GM12892 (cell line): Measurements from ENCODE around the gene NKD2.
"Not testable (repeated sequence)": the region's sequence is repeated elsewhere in the genome, so short reads cannot be mapped to it uniquely, and the experiment has no call there.

Source experiments
- DNase-seq: peaks from one replicate; pipeline ENCODE4 v3.0.0; 2011; ENCODE audit not compliant: insufficient read length
- FAIRE-seq: peaks from 2 replicates; lab custom pipeline; 2011; peaks lifted over from hg19 to GRCh38; lab: Jason Lieb, UNC
- POLR2A ChIP-seq: IDR thresholded peaks from 2 replicates; pipeline ENCODE4 v1.6.1; 2011; ENCODE audit warnings: low read depth, low read length, control low read depth
- POLR2AphosphoS5 ChIP-seq: IDR thresholded peaks from 2 replicates; pipeline ENCODE4 v1.6.1; 2011; ENCODE audit warnings: low read depth, low read length, control low read depth
- TAF1 ChIP-seq: IDR thresholded peaks from 2 replicates; pipeline ENCODE4 v1.6.1; 2011; ENCODE audit warnings: low read depth, mild to moderate bottlenecking, control low read depth, low read length, borderline replicate concordance

Gene NKD2

DNA sequence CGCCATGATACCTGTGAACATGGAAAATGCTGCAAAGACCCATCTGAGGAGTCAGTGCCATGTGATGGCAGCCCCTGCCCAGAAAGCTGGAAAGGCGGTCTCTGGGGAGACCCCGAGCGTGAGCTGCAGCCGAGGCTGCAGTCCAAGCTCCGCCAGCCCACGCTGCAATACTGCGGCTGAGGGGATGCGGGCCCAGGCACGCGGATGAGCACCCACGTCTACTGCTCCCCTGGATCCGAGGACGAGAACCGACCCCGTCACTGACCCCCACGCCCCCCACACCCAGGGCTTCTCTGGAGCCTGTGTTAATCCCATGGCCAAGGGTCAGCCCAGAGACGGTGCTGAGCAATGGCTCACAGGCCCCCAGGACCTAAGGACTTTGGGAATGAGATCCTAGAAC is 70.9 kb downstream of the NKD2 start:
- DNase-seq: no peak
- no peak for FAIRE-seq
- TF ChIP-seq POLR2A (no peak), TAF1 (no peak), POLR2AphosphoS5 (no peak)

DNA sequence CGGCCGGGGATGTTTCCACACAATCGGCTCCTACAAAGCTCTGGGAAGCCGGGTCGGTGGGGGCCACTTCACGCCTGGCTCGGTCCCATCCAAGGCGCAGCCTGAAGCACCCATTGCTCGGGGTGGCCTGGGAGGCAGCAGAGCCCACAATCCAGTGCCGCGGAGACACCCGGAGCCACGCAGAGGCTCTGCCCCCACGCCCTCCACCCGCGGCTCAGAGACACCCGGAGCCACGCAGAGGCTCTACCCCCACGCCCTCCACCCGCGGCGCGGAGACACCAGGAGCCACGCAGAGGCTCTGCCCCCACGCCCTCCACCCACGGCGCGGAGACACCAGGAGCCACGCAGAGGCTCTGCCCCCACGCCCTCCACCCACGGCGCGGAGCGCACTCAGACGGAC is 71.4 kb downstream of the NKD2 start:
- DNase-seq (no peak), FAIRE-seq (no peak)
- no peak for TF ChIP-seq POLR2A
- no peak for TF ChIP-seq POLR2AphosphoS5
- TF ChIP-seq TAF1: no peak

DNA sequence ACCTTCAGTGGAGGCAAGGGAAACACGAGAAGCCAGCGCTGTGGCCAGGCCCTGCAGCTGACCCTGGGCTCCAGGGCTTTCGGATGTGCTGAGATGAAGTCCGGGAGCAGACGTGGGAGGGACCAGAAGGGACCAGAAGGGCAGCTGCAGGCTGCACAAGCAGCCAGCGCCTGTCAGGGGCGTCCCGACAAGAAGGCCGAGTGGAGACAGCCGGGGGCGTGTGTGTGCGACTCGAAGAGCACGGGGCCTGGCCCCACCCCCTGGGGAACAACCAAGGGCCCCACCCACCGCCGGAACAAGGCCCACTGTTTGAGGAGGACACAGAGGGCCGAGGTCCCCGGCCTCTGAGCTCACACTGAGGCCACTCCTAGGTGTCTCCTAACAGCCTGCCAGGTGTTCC is 71.8 kb downstream of the NKD2 start:
- no peak for TF ChIP-seq POLR2A
- no peak for TF ChIP-seq POLR2AphosphoS5
- TF ChIP-seq TAF1: no peak
- no peak for FAIRE-seq
- DNase-seq: no peak

DNA sequence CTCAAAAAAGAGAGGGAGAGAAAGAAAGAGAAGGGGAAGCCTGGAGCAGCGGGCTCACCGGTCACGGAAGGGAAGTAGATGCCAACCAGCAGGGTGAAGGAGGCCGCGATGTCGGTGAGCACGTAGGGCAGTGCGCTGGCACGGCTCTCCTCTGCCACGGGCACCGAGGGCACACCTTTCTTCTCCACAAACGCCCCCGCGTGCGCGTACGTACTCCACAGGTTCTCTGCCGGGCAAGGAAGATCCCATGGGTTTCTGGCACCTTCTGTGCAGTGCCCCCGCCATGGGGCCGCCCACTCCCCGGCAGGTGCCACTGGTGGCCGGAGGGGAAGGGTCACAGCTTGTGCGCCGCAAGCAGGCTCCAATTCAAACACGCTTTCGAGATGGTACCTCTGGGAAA is 72.9 kb downstream of the NKD2 start:
- DNase-seq (no peak), FAIRE-seq (no peak)
- TF ChIP-seq POLR2AphosphoS5 (no peak), TAF1 (no peak), POLR2A (no peak)

DNA sequence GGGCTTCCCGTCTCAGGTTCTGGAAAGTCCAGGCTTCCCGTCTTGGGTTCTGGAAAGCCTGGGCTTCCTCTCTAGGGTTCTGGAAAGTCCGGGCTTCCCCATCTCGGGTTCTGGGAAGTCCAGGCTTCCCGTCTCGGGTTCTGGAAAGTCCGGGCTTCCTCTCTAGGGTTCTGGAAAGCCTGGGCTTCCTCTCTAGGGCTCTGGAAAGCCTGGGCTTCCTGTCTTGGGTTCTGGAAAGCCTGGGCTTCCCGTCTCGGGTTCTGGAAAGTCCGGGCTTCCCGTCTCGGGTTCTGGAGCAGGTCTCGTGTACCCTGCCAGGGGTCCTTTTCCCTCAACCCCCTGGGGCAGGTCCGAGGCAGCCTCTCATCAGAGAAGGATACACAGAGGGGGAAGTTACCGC is 74.4 kb downstream of the NKD2 start:
- DNase-seq, FAIRE-seq: not testable (repeated sequence)

DNA sequence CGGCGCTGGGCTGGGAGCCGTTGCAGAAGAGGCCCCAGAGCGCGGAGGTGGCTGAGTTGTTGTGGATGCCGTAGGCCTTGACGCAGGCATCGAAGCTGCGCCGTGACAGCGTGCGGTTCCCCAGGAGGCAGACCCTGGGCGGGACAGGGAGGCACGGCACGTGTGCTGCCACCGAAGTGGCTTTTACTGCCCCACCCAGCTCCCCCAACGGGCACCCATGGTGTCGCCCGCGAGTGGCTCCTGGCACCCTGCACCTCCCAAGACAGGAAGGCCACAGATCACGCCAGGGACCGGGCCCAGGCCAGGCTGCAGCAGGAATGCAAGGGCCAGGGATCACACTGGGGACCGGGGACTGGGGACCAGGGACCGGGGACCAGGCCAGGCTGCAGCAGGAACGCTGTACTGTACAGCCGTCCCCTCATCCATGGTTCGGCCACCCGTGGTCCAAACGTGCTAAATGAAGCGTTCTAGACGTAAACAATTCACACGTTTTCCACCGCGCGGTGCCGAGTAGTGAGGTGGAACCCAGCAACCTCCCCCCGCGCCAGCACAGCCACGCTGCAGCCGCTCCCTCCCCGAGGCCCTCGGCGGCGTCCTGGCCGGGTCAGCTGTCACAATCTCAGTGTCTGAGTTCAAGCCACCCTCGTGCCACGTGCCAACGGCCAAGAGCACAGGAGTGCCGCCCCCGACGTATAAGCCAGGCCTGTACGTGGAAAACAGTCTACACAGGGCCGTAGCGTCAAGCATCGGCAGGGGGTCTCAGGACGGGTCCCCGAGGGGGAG is 75.4 kb downstream of the NKD2 start:
- no peak for TF ChIP-seq POLR2AphosphoS5
- TF ChIP-seq TAF1: no peak
- TF ChIP-seq POLR2A: no peak
- DNase-seq (no peak), FAIRE-seq (no peak)

DNA sequence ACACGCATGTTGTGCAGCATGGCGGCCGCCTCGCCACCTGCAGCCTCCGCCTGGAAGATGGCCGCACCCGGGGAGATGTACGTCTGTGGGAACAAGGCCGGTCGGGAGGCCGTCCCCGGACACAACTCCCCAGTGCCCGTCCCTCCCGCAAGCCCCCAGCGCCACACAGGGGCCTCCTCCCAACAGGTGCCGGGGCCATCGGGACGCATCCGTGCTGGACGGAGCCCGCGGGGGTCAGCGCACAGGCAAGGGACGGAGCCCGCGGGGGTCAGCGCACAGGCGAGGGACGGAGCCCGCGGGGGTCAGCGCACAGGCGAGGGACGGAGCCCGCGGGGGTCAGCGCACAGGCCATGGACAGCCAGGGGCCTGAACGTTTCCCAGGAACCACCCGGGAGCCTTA is 76.8 kb downstream of the NKD2 start:
- no peak for TF ChIP-seq POLR2AphosphoS5
- no peak for TF ChIP-seq POLR2A
- TF ChIP-seq TAF1: no peak
- FAIRE-seq: no peak

DNA sequence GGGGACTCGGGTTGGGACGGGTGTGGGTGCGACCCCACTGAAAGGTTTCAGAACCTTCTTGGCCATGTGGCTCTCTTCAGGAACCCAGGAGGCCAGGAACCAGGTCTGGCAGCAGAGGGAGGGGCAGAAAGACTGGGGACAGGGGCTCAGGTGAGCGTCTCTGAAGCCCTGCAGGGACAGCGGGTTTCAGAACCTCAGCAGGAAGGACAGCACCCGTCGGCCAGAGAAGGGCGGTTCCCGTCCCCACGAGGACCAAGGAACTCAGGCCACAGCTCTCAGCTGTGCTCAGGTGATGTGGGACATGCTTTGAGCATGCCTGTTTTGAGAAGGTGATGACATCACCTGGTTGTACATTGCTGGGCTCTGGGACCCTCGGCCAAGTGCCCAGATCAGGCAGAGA is 77.5 kb downstream of the NKD2 start:
- TF ChIP-seq POLR2AphosphoS5 (no peak), POLR2A (no peak), TAF1 (no peak)
- DNase-seq: no peak
- FAIRE-seq: no peak

More for the DNA sequence above, 76.8 kb downstream of the NKD2 start:
- DNase-seq: no peak

DNA sequence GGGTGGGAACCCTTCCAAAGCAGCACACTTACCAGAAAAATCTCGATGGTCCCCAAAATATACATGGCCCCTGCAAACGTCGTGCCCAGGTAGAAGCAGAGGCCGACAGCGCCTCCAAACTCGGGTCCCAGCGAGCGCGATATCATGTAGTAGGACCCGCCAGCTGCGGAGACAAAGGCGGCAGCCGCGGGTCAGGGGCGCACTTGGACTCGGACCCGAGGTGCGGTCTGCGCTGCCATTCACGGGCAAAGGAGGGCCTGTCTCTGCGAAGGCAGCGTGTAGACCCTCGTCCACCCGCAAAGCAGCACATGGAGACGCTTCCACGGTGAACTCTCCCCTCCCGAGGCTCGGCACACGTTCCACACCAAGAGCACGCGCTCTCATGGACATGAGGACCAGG is 78.3 kb downstream of the NKD2 start:
- no peak for DNase-seq
- FAIRE-seq: no peak
- TF ChIP-seq TAF1: no peak
- TF ChIP-seq POLR2AphosphoS5: no peak
- no peak for TF ChIP-seq POLR2A

DNA sequence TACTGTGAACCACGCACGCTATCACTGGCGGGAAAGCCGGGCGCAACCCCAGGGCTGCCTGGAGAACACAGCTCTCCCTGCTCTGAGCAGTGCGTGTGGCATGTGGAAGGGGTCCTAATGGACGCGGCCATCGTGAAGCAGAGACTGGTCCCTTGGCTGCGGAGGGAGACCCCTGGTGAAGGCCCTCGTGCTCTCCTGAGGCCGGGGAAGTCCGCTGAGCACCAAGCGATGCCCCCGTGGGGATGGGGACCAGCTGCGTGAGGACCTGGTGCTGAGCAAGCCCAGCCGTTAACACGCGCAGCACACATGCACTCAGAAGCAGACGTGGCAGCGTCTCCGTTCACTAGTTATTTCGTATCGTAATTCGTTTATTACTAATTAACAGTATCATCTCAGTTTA is 78.8 kb downstream of the NKD2 start:
- FAIRE-seq (no peak), DNase-seq (no peak)
- TF ChIP-seq POLR2A: no peak
- no peak for TF ChIP-seq TAF1
- TF ChIP-seq POLR2AphosphoS5: no peak

DNA sequence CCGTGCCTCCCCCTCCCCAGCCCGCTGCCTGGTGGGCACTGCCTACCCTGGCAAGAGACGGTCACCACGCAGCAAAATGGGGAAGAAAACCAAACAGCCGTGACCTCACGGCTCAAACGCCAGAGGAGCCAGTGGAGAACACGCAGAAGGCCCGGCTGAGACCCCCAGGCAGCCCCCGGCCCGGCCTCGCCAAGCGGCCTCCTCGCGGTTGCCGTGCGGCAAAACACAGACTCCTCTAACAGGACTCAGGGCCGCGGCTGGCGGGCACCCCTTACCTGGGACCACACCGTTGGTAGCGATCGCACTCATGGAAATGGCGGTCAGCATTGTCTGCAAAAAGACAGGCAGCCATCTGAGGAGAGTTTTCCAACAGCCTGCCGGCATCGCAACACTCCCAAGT is 79.4 kb downstream of the NKD2 start:
- no peak for FAIRE-seq
- no peak for DNase-seq
- TF ChIP-seq TAF1 (no peak), POLR2AphosphoS5 (no peak), POLR2A (no peak)
